Heart right ventricle (tissue), 16 donors: ENCODE data around the gene PCDHA7. TPM values are rescaled to one million over a fixed set of nuclear protein-coding genes. Genes with fewer than 3 reads are reported as not detected.
A peak's percentile ranks its signal among the peaks of the same experiment; 100 is the strongest.
"Not testable (repeated sequence)": the region's sequence is repeated elsewhere in the genome, so short reads cannot be mapped to it uniquely, and the experiment has no call there.

Experiments used
- ATAC-seq, 8 donors: fragments of 200-7000 bp; cut with Tn5 transposase; one replicate each; pipeline ENCODE4 v1.9.1; 2020; ENCODE audit warnings: mild to moderate bottlenecking in 8 of 8, moderate library complexity in 8 of 8, moderate number of reproducible peaks in 1 of 8
- DNase-seq, 2 donors: peaks; one replicate each; pipeline ENCODE4 v3.0.0-alpha.2; 2020
- H3K27ac ChIP-seq, 10 donors: fragments of 200-600 bp; sonication (generic) in 2 of 10; one replicate each; pipeline versions ENCODE4 v1.5.0 to v1.8.0; 2020 to 2022; ENCODE audit warnings: mild to moderate bottlenecking in 3 of 10
- H3K27me3 ChIP-seq, 7 donors: fragments of 200-600 bp; one replicate each; pipeline ENCODE4 v1.8.0; 2021 to 2022; ENCODE audit warnings: mild to moderate bottlenecking in 2 of 7
- H3K36me3 ChIP-seq, 9 donors: fragments of 200-600 bp; sonication (generic) in 1 of 9; one replicate each; pipeline versions ENCODE4 v1.5.0 to v1.8.0; 2020 to 2022; ENCODE audit warnings: mild to moderate bottlenecking in 2 of 9
- H3K4me1 ChIP-seq, 9 donors: fragments of 200-600 bp; sonication (generic) in 1 of 9; one replicate each; pipeline versions ENCODE4 v1.5.0 to v1.8.0; 2020 to 2022; ENCODE audit warnings: mild to moderate bottlenecking in 4 of 9
- H3K4me3 ChIP-seq, 10 donors: fragments of 200-600 bp; sonication (generic) in 2 of 10; one replicate each; pipeline versions ENCODE4 v1.5.0 to v1.8.0; 2020 to 2022; ENCODE audit warnings: mild to moderate bottlenecking in 7 of 10, moderate library complexity in 2 of 10
- H3K9me3 ChIP-seq, 11 donors: fragments of 200-600 bp in 10 of 11; sonication (generic) in 2 of 11; one replicate each; pipeline versions ENCODE4 v1.5.0 to v1.8.0; 2013 to 2022; ENCODE audit warnings: mild to moderate bottlenecking in 2 of 11, control low read depth in 1 of 11, moderate library complexity in 1 of 11
- WGBS, 2 donors: extraction: QIAGEN DNeasy Blood & Tissue Kit; methylation state at CpG; one replicate each; pipeline ENCODE4 v1.1.7; 2013; ENCODE audit warnings: inconsistent platforms in 1 of 2; 5-methylcytosine and 5-hydroxymethylcytosine counted together
- intact Hi-C, 10 donors: fragments of 100-400 bp; cut with DNase I; formaldehyde crosslinking; loops; one replicate each; pipeline versions ENCODE4 v1.11.1 to v1.14.2; 2022
- polyA plus RNA-seq, 2 donors: library from polyadenylated mRNA; stranded (reverse); fragments of 200-250 nt; gene quantifications; one replicate each; pipeline ENCODE4 v1.2.3, GENCODE V29; 2013
- total RNA-seq, 10 donors: library from RNA; stranded (reverse); fragmentation: NEBNext Ultra II Directional in 3 of 10; extraction: Animal tissue kit (Norgen Biotek cat#: 25700) in 3 of 10; gene quantifications; one replicate each; pipeline versions ENCODE4 v1.2.1 to v1.2.4, GENCODE V29; 2021 to 2023
- TF ChIP-seq, protein P1 (sequence below), 9 donors: fragments of 200-600 bp; sonication (generic) in 2 of 9; IDR thresholded peaks; one replicate each; pipeline versions ENCODE4 v1.5.0 to v1.8.0; 2021 to 2022; ENCODE audit warnings: antibody characterized with exemption in 9 of 9, mild to moderate bottlenecking in 5 of 9, moderate library complexity in 1 of 9
- donor health status: Arrhythmogenic right ventricular cardiomyopathy.
- donor health status: ischemic (EF 13 %, LVEDD 7.1; RV severe dilation, severe dysfunction).
- donor health status: healthy with polysubstance abuse.
- donor health status: DM: no; HTN: yes; CAD: no.
- donor health status: DM: no; HTN: no; CAD: no.
- donor health status: ischemic (EF 25% LVEDD 6.9; RV normal size, moderate dysfunction).
- donor health status: ischemic (EF 25% LVEDD 5.7; RV mildly dilated, moderate dysfunction).
- donor health status: healthy.
- donor health status: DM: yes; HTN: yes; CAD: no.
- donor health status: Ischemic cardiomyopathy.
- donor health status: ischemic (EF 35%, LVEDD 5.7; RV mildly dilated, moderate dysfunction).
- donor health status: nonischemic (EF 11% LVEDD 7.7; RV severe dilation, severe dysfunction).
- donor health status: DM: yes; HTN: yes; CAD: no.
- donor health status: PGD.
- donor health status: ischemic (EF 29% LVEDD 5.4; RV normal size, mild dysfunction).
- donor health status: nonischemic (EF 23%, LVEDD 6.1; RV moderate dilation, normal function).

Gene PCDHA7
- total and polyA plus RNA-seq, 12 donors: 0.01 to 0.15 (median 0.09) TPM; not detected in 8

DNA sequence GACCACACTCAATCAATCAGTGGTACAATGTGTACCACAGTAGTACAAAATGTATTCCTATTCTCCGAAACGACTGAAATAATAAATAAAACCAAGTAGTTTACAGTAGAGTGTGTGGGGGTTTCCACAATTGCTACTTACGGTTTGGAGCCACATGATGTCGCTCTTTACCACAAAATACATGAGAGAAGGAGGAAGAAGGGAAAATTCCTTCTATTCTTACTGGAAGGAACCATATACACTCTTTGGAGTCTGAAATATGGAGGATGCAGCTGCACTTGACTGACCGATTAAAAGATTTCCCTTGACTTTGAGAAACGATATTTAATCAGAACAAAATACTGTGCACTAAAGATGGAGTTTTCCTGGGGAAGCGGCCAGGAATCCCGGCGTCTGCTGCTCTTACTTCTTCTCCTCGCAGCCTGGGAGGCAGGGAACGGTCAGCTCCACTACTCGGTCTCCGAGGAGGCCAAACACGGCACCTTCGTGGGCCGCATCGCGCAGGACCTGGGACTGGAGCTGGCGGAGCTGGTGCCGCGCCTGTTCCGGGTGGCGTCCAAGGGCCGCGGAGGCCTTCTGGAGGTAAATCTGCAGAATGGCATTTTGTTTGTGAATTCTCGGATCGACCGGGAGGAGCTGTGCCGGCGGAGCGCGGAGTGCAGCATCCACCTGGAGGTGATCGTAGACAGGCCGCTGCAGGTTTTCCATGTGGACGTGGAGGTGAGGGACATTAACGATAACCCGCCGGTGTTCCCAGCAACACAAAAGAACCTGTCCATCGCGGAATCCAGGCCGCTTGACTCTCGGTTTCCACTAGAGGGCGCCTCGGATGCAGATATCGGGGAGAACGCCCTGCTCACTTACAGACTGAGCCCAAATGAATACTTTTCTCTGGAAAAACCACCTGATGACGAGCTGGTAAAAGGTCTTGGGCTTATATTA lies 27.0 kb upstream of the PCDHA7 start, which contains the start of gene PCDHA4:
TSS of gene PCDHA4 (plus strand) at position 235 of the 942 bp plus-strand sequence.
- Histone ChIP-seq H3K27ac (no peak within 1 kb of the TSS), H3K27me3 (peaks cover 0 to 57% (median 18%) of the 10 kb centered on the region in 7 donors), H3K36me3 (no peaks in the 10 kb centered on the region), H3K4me3 (peak within 1 kb of the TSS in 9 of 10 donors; percentile 15 to 52 (median 37)), H3K4me1 (no peaks in the 10 kb centered on the region), H3K9me3 (peaks cover 0 to 80% (median 20%) of the 10 kb centered on the region in 11 donors)
- 13 to 14% methylated on average over 34 to 37 of the region's 47 CpGs for WGBS, 2 donors
- ATAC-seq (peak in 3 of 8 donors; percentile 38 to 57 (median 39)), DNase-seq (no peak)
- intact Hi-C loops: no loop called here
- TF ChIP-seq, protein P1, sequence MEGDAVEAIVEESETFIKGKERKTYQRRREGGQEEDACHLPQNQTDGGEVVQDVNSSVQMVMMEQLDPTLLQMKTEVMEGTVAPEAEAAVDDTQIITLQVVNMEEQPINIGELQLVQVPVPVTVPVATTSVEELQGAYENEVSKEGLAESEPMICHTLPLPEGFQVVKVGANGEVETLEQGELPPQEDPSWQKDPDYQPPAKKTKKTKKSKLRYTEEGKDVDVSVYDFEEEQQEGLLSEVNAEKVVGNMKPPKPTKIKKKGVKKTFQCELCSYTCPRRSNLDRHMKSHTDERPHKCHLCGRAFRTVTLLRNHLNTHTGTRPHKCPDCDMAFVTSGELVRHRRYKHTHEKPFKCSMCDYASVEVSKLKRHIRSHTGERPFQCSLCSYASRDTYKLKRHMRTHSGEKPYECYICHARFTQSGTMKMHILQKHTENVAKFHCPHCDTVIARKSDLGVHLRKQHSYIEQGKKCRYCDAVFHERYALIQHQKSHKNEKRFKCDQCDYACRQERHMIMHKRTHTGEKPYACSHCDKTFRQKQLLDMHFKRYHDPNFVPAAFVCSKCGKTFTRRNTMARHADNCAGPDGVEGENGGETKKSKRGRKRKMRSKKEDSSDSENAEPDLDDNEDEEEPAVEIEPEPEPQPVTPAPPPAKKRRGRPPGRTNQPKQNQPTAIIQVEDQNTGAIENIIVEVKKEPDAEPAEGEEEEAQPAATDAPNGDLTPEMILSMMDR (IDR thresholded peaks at IDR 0.05): peak in 8 of 9 donors; percentile 6 to 54 (median 27)

DNA sequence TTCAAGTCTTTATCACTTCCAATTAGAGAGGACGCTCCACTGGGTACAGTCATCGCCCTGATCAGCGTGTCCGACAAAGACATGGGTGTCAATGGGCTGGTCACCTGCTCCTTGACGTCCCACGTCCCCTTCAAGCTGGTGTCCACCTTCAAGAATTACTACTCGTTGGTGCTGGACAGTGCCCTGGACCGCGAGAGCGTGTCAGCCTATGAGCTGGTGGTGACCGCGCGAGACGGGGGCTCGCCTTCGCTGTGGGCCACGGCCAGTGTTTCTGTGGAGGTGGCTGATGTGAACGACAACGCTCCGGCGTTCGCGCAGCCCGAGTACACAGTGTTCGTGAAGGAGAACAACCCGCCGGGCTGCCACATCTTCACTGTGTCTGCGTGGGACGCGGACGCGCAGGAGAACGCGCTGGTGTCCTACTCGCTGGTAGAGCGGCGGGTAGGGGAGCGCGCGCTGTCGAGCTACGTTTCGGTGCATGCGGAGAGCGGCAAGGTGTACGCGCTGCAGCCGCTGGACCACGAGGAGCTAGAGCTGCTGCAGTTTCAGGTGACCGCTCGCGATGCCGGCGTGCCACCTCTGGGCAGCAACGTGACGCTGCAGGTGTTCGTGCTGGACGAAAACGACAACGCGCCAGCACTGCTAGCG lies 25.7 kb upstream of the PCDHA7 start:
- DNase-seq, H3K4me1 ChIP-seq, intact Hi-C loops, ATAC-seq, H3K36me3 ChIP-seq, H3K4me3 ChIP-seq, H3K27ac ChIP-seq: not testable (repeated sequence)
- Histone ChIP-seq H3K9me3 (peaks cover 0 to 78% (median 10%) of the 10 kb centered on the region in 11 donors), H3K27me3 (peaks cover 0 to 44% (median 8%) of the 10 kb centered on the region in 7 donors)
- 50 to 54% methylated on average over 62 of the region's 62 CpGs for WGBS, 2 donors

DNA sequence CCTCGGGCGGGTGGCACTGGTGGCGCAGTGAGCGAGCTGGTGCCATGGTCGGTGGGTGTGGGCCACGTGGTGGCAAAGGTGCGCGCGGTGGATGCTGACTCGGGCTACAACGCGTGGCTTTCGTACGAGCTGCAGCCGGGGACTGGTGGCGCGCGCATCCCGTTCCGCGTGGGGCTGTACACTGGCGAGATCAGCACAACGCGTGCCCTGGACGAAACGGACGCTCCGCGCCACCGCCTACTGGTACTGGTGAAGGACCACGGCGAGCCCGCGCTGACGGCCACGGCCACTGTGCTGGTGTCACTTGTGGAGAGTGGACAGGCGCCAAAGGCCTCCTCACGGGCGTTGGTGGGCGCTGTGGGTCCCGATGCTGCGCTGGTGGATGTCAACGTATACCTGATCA lies 25.2 kb upstream of the PCDHA7 start:
- DNase-seq: no peak

DNA sequence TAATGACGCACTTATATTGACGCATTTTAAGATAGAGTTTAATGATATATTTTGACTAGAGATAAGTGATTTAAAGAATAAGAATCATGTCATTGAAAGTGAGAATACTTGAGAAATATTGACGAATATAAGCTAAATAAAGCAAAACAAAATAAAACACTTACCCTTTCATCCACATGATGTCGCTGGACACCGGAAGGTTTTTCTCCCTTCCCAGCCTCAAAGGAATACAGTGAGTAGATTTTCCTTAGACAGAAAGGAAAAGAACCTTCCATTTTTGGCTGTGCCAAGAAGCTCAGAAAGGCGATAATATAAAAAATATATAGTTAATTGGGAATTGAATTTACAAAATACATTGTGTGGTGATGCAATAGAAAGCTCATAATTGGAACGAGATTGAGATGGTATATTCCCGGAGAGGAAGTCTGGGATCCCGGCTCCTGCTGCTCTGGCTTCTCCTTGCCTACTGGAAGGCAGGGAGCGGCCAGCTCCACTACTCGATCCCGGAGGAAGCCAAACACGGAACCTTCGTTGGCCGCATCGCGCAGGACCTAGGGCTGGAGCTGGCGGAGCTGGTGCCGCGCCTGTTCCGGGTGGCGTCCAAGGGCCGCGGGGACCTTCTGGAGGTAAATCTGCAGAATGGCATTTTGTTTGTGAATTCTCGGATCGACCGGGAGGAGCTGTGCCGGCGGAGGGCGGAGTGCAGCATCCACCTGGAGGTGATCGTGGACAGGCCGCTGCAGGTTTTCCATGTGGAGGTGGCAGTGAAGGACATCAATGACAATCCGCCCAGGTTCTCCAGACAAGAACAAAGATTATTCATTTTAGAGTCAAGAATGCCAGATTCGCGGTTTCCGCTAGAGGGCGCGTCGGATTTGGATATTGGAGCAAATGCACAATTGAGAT lies 12.4 kb upstream of the PCDHA7 start, which contains the start of gene PCDHA5:
TSS of gene PCDHA5 (plus strand) at position 239 of the 906 bp plus-strand sequence.
- ATAC-seq: no peak
- intact Hi-C loops: no loop called here
- peak within 1 kb of the TSS in 1 of 10 donors; percentile 15 for H3K4me3 ChIP-seq
- no peaks in the 10 kb centered on the region for H3K4me1 ChIP-seq
- DNase-seq: no peak
- H3K27me3 ChIP-seq: peaks cover 0 to 73% (median 36%) of the 10 kb centered on the region in 7 donors
- H3K36me3 ChIP-seq: no peaks in the 10 kb centered on the region
- peaks cover 0 to 61% (median 7%) of the 10 kb centered on the region in 11 donors for H3K9me3 ChIP-seq
- WGBS, 2 donors: 21 to 23% methylated on average over 39 of the region's 39 CpGs
- no peak within 1 kb of the TSS for H3K27ac ChIP-seq
- TF ChIP-seq, protein P1 (IDR thresholded peaks at IDR 0.05): peak in 6 of 9 donors; percentile 32 to 51 (median 38)

More for the DNA sequence above, 25.2 kb upstream of the PCDHA7 start:
- peaks cover 0 to 42% (median 7%) of the 10 kb centered on the region in 7 donors for H3K27me3 ChIP-seq
- H3K36me3 ChIP-seq: no peaks in the 10 kb centered on the region
- H3K4me3 ChIP-seq: no peak overlapping the region
- 56 to 62% methylated on average over 43 of the region's 43 CpGs for WGBS, 2 donors
- intact Hi-C loops: no loop called here
- peak in 1 of 8 donors; percentile 50 for ATAC-seq
- H3K9me3 ChIP-seq: peaks cover 0 to 77% (median 10%) of the 10 kb centered on the region in 11 donors
- TF ChIP-seq, protein P1 (IDR thresholded peaks at IDR 0.05): no peak
- H3K27ac ChIP-seq: no peak overlapping the region
- H3K4me1 ChIP-seq: no peaks in the 10 kb centered on the region
